Chondrocyte (in vitro differentiated cells): ENCODE results near the gene TMIGD1. TPM values are rescaled to one million over a fixed set of nuclear protein-coding genes. Genes with fewer than 3 reads are reported as not detected.
A peak's percentile ranks its signal among the peaks of the same experiment; 100 is the strongest.

ENCODE experiments used
- DNase-seq: peaks from one replicate; pipeline ENCODE4 v3.0.0; 2021; ENCODE audit warnings: mixed read lengths, low spot score
- H3K27ac Mint-ChIP-seq: one replicate; pipeline ENCODE4 v1.8.0; 2021; ENCODE audit warnings: mild to moderate bottlenecking, moderate library complexity, mixed read lengths; ENCODE audit not compliant: unreplicated experiment
- H3K27me3 Mint-ChIP-seq: 2 replicates; pipeline ENCODE4 v1.8.0; 2021; ENCODE audit warnings: low read depth, mixed read lengths
- H3K36me3 Mint-ChIP-seq: 2 replicates; pipeline ENCODE4 v1.8.0; 2021; ENCODE audit warnings: low read depth, mixed read lengths
- H3K4me1 Mint-ChIP-seq: 2 replicates; pipeline ENCODE4 v1.8.0; 2021; ENCODE audit warnings: low read depth, mild to moderate bottlenecking, mixed read lengths
- H3K4me3 Mint-ChIP-seq: one replicate; pipeline ENCODE4 v1.8.0; 2021; ENCODE audit warnings: mild to moderate bottlenecking, moderate library complexity, mixed read lengths; ENCODE audit not compliant: unreplicated experiment
- H3K9me3 Mint-ChIP-seq: 2 replicates; pipeline ENCODE4 v1.8.0; 2021; ENCODE audit warnings: low read depth, mixed read lengths
- CTCF ChIP-seq: fragments of 200-600 bp; sonication (generic); IDR thresholded peaks from 2 replicates; pipeline ENCODE4 v1.5.0; 2021; ENCODE audit warnings: antibody characterized with exemption, mild to moderate bottlenecking, moderate library complexity
- total RNA-seq: library from RNA; stranded (reverse); gene quantifications from 3 replicates; pipeline ENCODE4 v1.2.1, GENCODE V29; 2021

The TMIGD1 gene
- total RNA-seq, 1 donor from 2014 or later: not detected

GRCh38 chr17:30376621-30377452 lies 43.0 kb upstream of the TMIGD1 start:
- H3K27ac Mint-ChIP-seq: peak overlapping the region; percentile 88
- peak overlapping the region; percentile 28 for H3K4me3 Mint-ChIP-seq

GRCh38 chr17:30375661-30376060 lies 41.8 kb upstream of the TMIGD1 start:
- no peak for DNase-seq
- no peaks in the 10 kb centered on the region for H3K9me3 Mint-ChIP-seq
- TF ChIP-seq CTCF: no peak
- H3K4me3 Mint-ChIP-seq: no peak overlapping the region
- no peak overlapping the region for H3K27ac Mint-ChIP-seq
- H3K27me3 Mint-ChIP-seq: peaks cover 5% of the 10 kb centered on the region
- no peaks in the 10 kb centered on the region for H3K36me3 Mint-ChIP-seq
- H3K4me1 Mint-ChIP-seq: peaks cover 33% of the 10 kb centered on the region

More at GRCh38 chr17:30376621-30377452, 43.0 kb upstream of the TMIGD1 start:
- H3K9me3 Mint-ChIP-seq: no peaks in the 10 kb centered on the region
- TF ChIP-seq CTCF: no peak
- H3K36me3 Mint-ChIP-seq: no peaks in the 10 kb centered on the region
- peaks cover 42% of the 10 kb centered on the region for H3K4me1 Mint-ChIP-seq
- DNase-seq: no peak
- H3K27me3 Mint-ChIP-seq: peaks cover 5% of the 10 kb centered on the region

GRCh38 chr17:30372755-30373154 lies 38.9 kb upstream of the TMIGD1 start:
- Mint-ChIP-seq H3K4me1 (peaks cover 14% of the 10 kb centered on the region), H3K4me3 (no peak overlapping the region), H3K9me3 (no peaks in the 10 kb centered on the region), H3K36me3 (no peaks in the 10 kb centered on the region), H3K27ac (no peak overlapping the region), H3K27me3 (peaks cover 5% of the 10 kb centered on the region)
- peak; percentile 20 for TF ChIP-seq CTCF
- DNase-seq: no peak

- Mint-ChIP-seq H3K9me3 (no peaks in the 10 kb centered on the region), H3K36me3 (no peaks in the 10 kb centered on the region), H3K4me1 (no peaks in the 10 kb centered on the region), H3K27me3 (peaks cover 7% of the 10 kb centered on the region), H3K27ac (no peak overlapping the region), H3K4me3 (no peak overlapping the region)
- TF ChIP-seq CTCF: no peak
- no peak for DNase-seq
These were observed 36.1 kb upstream of the TMIGD1 start for GRCh38 chr17:30369995-30370394.

GRCh38 chr17:30368912-30369720 lies 35.3 kb upstream of the TMIGD1 start:
- Mint-ChIP-seq H3K4me1 (no peaks in the 10 kb centered on the region), H3K27ac (no peak overlapping the region), H3K27me3 (peaks cover 7% of the 10 kb centered on the region), H3K36me3 (no peaks in the 10 kb centered on the region), H3K4me3 (no peak overlapping the region), H3K9me3 (no peaks in the 10 kb centered on the region)
- TF ChIP-seq CTCF: no peak
- no peak for DNase-seq
